CD4-positive, alpha-beta T cell treated with Interferon gamma for 1 hour (primary cell): ENCODE data around the gene MAPK8.

Source experiments
- DNase-seq: peaks from one replicate; pipeline ENCODE4 v3.0.0-alpha.2; 2020

The MAPK8 gene

GRCh38 chr10:48480397-48481374 is 174.2 kb downstream of the MAPK8 start:
- no peak for DNase-seq

- DNase-seq = no peak
These were observed 174.9 kb downstream of the MAPK8 start for GRCh38 chr10:48481385-48481784.

- DNase-seq = no peak
These were observed 175.7 kb downstream of the MAPK8 start for GRCh38 chr10:48482207-48482606.

- DNase-seq = no peak
These were observed 178.4 kb downstream of the MAPK8 start for GRCh38 chr10:48484911-48485310.

- no peak for DNase-seq
These were observed 179.2 kb downstream of the MAPK8 start for GRCh38 chr10:48485711-48486110.

GRCh38 chr10:48487244-48487643 is 180.8 kb downstream of the MAPK8 start:
- no peak for DNase-seq
